ENCODE data around the gene PACRG. TPM values are rescaled to one million over a fixed set of nuclear protein-coding genes. Genes with fewer than 3 reads are reported as not detected.

PACRG gene
- total and polyA plus RNA-seq, 2 of the 8 experiments (the other 6 are each of a cell fraction or from before 2014, with no cell fraction given), result 0.44 to 0.54 TPM

GRCh38 chr6:163176097-163176496, 448.3 kb downstream of the PACRG start:
- no peak overlapping the region for H4K5ac ChIP-seq (ENCODE audit: insufficient read length, low read depth, low read length)
- H4K20me1 ChIP-seq (replicated peaks in 1 of 2; ENCODE audit: control insufficient read depth in 1 of 2, insufficient read depth in 2 of 2, low read length in 2 of 2), result no peaks in the 10 kb centered on the region
- no peaks in the 10 kb centered on the region for H3K9me3 ChIP-seq (ENCODE audit: insufficient read depth in 2 of 2, low read depth in 1 of 2, low read length in 1 of 2)
- CTCF ChIA-PET (ENCODE audit: partially characterized antibody), result interaction anchor here (1.4 kb wide), 1 partner anchor 268 kb away, joined by 4 read pairs; no protein-coding TSS in a partner anchor
- H3K18ac ChIP-seq (ENCODE audit: extremely low read depth, low read length), result no peak overlapping the region
- H3K79me2 ChIP-seq (ENCODE audit: control insufficient read depth in 1 of 2, insufficient read depth in 2 of 2, low read length in 2 of 2), result no peaks in the 10 kb centered on the region
- H3K4me1 ChIP-seq (replicated peaks in 1 of 4; ENCODE audit: control insufficient read depth in 3 of 4, insufficient read depth in 4 of 4, low read length in 3 of 4), result peaks cover 0 to 3% (median under 1%) of the 10 kb centered on the region in 4 experiments; a peak in 1 of 7 replicates
- H4K8ac ChIP-seq (ENCODE audit: extremely low read depth, insufficient read depth, low read length), result no peak overlapping the region
- H2AK5ac ChIP-seq (ENCODE audit: low read depth, low read length), result no peak overlapping the region
- H3K79me1 ChIP-seq (ENCODE audit: low read depth, low read length), result no peaks in the 10 kb centered on the region
- H3K23me2 ChIP-seq (ENCODE audit: low read depth, low read length), result no peaks in the 10 kb centered on the region
- POLR2A ChIA-PET (ENCODE audit: partially characterized antibody), result interaction anchor here (0.7 kb wide), 1 partner anchor 902 kb away, joined by 3 read pairs; no protein-coding TSS in a partner anchor
- no peak overlapping the region for H4K91ac ChIP-seq (replicated peaks; ENCODE audit: insufficient read length, low read length)
- no peak overlapping the region for H3K4ac ChIP-seq (replicated peaks; ENCODE audit: insufficient read length, low read depth, low read length)
- H2BK5ac ChIP-seq (ENCODE audit: low read depth, low read length), result no peak overlapping the region
- H3K9ac ChIP-seq (replicated peaks in 1 of 4; ENCODE audit: extremely low read depth in 1 of 4, low read depth in 3 of 4, low read length in 3 of 4), result no peak overlapping the region
- H3K36me3 ChIP-seq (ENCODE audit: control insufficient read depth in 2 of 4, insufficient read depth in 4 of 4, low read length in 3 of 4), result no peaks in the 10 kb centered on the region
- H2BK120ac ChIP-seq (replicated peaks; ENCODE audit: low read depth, low read length), result no peak overlapping the region
- no peak overlapping the region for H3K14ac ChIP-seq (ENCODE audit: insufficient read length)
- no peak overlapping the region for H2BK15ac ChIP-seq (ENCODE audit: low read length)
- FAIRE-seq (no peak), DNase-seq (ENCODE audit: low read depth in 1 of 2, low spot score in 2 of 2) (no peak)
- no peak overlapping the region for H3K4me2 ChIP-seq (ENCODE audit: insufficient read depth in 1 of 2, low read depth in 2 of 2, low read length in 2 of 2)
- no peak overlapping the region for H2AFZ ChIP-seq (ENCODE audit: low read length)
- no peak overlapping the region for H3K27ac ChIP-seq (ENCODE audit: low read depth, low read length)
- no peak overlapping the region for H3K56ac ChIP-seq (replicated peaks; ENCODE audit: insufficient read length, low read depth, low read length)
- H2BK12ac ChIP-seq (ENCODE audit: low read depth, low read length), result no peak overlapping the region
- WGBS, 2 experiments (ENCODE audit: extremely low coverage in 1 of 2, insufficient coverage in 1 of 2, insufficient read length in 1 of 2, insufficient replicate concordance in 2 of 2, low coverage in 1 of 2, low lambda C conversion rate in 2 of 2, missing lambda C conversion rate in 1 of 2), result 89% methylated on average over 3 of the region's 3 CpGs; no CpG with 5 or more reads in 1 of the 2 experiments
- H3K27me3 ChIP-seq (replicated peaks in 1 of 4; ENCODE audit: control insufficient read depth in 3 of 4, extremely low read depth in 1 of 4, insufficient read depth in 3 of 4, low read length in 3 of 4), result no peaks in the 10 kb centered on the region
- no peak overlapping the region for H3K23ac ChIP-seq (ENCODE audit: insufficient read length)
- no peak overlapping the region for H3K4me3 ChIP-seq (ENCODE audit: extremely low read depth in 1 of 4, insufficient read depth in 2 of 4, low read depth in 3 of 4, low read length in 4 of 4)
- no peak overlapping the region for H2BK20ac ChIP-seq (ENCODE audit: low read length)
- TF ChIP-seq BRCA1 (IDR thresholded peaks at IDR 0.05; ENCODE audit: low read depth, low read length), result no peak
- TF ChIP-seq SUZ12 (IDR thresholded peaks at IDR 0.05; ENCODE audit: low read length), result no peak
- no peak for TF ChIP-seq SIN3A (conservative IDR thresholded peaks at IDR 0.05 in 1 of 2, IDR thresholded peaks at IDR 0.05 in 1 of 2; ENCODE audit: low read depth in 1 of 2, low read length in 2 of 2)
- no peak for TF ChIP-seq KDM4A (IDR thresholded peaks at IDR 0.05; ENCODE audit: low read depth, low read length, severe bottlenecking)
- TF ChIP-seq RBBP5 (IDR thresholded peaks at IDR 0.05; ENCODE audit: borderline replicate concordance, low read depth, low read length), result no peak
- no peak for TF ChIP-seq TAF7 (optimal IDR thresholded peaks at IDR 0.05; ENCODE audit: borderline replicate concordance, low read depth, low read length)
- TF ChIP-seq NRF1 (IDR thresholded peaks at IDR 0.05; ENCODE audit: low read depth, low read length), result no peak
- TF ChIP-seq POLR2A (IDR thresholded peaks at IDR 0.05; ENCODE audit: control extremely low read depth in 1 of 2, low read depth in 2 of 2, low read length in 2 of 2), result no peak
- TF ChIP-seq MAFK (IDR thresholded peaks at IDR 0.05; ENCODE audit: low read depth, low read length), result no peak
- no peak for TF ChIP-seq KDM1A (IDR thresholded peaks at IDR 0.05; ENCODE audit: borderline replicate concordance, low read length)
- no peak for TF ChIP-seq RXRA (IDR thresholded peaks at IDR 0.05; ENCODE audit: insufficient read depth, low read depth, low read length)
- no peak for TF ChIP-seq JUN (IDR thresholded peaks at IDR 0.05; ENCODE audit: low read depth, low read length)
- no peak for TF ChIP-seq TBP (IDR thresholded peaks at IDR 0.05; ENCODE audit: low read depth, low read length)
- TF ChIP-seq HDAC2 (IDR thresholded peaks at IDR 0.05; ENCODE audit: borderline replicate concordance in 1 of 2, low read depth in 2 of 2, low read length in 2 of 2), result no peak
- TF ChIP-seq BACH1 (IDR thresholded peaks at IDR 0.05; ENCODE audit: low read length), result no peak
